GM19463 (cell line): ENCODE data around the gene SAXO2.
"Not testable (repeated sequence)": the region's sequence is repeated elsewhere in the genome, so short reads cannot be mapped to it uniquely, and the experiment has no call there.

Experiments used
- ATAC-seq: cut with Tn5 transposase; IDR thresholded peaks from one replicate; pipeline ENCODE4 v1.9.1; 2021; ENCODE audit warnings: mild to moderate bottlenecking, moderate library complexity; ENCODE audit not compliant: unreplicated experiment

The SAXO2 gene

GRCh38 chr15:82332711-82333602, 70.3 kb downstream of the SAXO2 start:
- not testable (repeated sequence) for ATAC-seq

- not testable (repeated sequence) for ATAC-seq
Observed at GRCh38 chr15:82333603-82334553, 71.3 kb downstream of the SAXO2 start.
